Stimulated activated CD4-positive, alpha-beta T cell treated with anti-CD3 and anti-CD28 coated beads, Interleukin-1b, Interleukin-23, amount 100 ng/mL, for 48 hours (primary cell): ENCODE data around the gene WNK1.
A peak's percentile ranks its signal among the peaks of the same experiment; 100 is the strongest.
"Not testable (repeated sequence)": the region's sequence is repeated elsewhere in the genome, so short reads cannot be mapped to it uniquely, and the experiment has no call there.

Experiments
- DNase-seq: peaks from one replicate; pipeline ENCODE4 v3.0.0-alpha.2; 2020

WNK1 gene

GRCh38 chr12:779745-780734 is 27.7 kb downstream of the WNK1 start:
- no peak for DNase-seq

- DNase-seq: no peak
Measured at GRCh38 chr12:780750-781379, 28.5 kb downstream of the WNK1 start.

GRCh38 chr12:785706-786105 is 33.3 kb downstream of the WNK1 start:
- DNase-seq: no peak

GRCh38 chr12:788288-788687 is 35.9 kb downstream of the WNK1 start:
- no peak for DNase-seq

GRCh38 chr12:788762-789161 is 36.4 kb downstream of the WNK1 start:
- not testable (repeated sequence) for DNase-seq

GRCh38 chr12:789852-790563 is 37.6 kb downstream of the WNK1 start:
- DNase-seq: no peak

GRCh38 chr12:790608-791007 is 38.2 kb downstream of the WNK1 start:
- DNase-seq: no peak

GRCh38 chr12:793037-793436 is 40.7 kb downstream of the WNK1 start:
- no peak for DNase-seq

GRCh38 chr12:793711-794110 is 41.3 kb downstream of the WNK1 start:
- no peak for DNase-seq

GRCh38 chr12:795305-795704 is 42.9 kb downstream of the WNK1 start:
- peak; percentile 86 for DNase-seq

- DNase-seq: no peak
Measured at GRCh38 chr12:800401-800800, 48.0 kb downstream of the WNK1 start.

- DNase-seq: no peak
Measured at GRCh38 chr12:802242-803120, 50.1 kb downstream of the WNK1 start.

- no peak for DNase-seq
Measured at GRCh38 chr12:805022-805632, 52.7 kb downstream of the WNK1 start.

- no peak for DNase-seq
Measured at GRCh38 chr12:806200-806791, 53.9 kb downstream of the WNK1 start.

- no peak for DNase-seq
Measured at GRCh38 chr12:807041-807735, 54.8 kb downstream of the WNK1 start.

GRCh38 chr12:810116-810515 is 57.7 kb downstream of the WNK1 start:
- DNase-seq: no peak

GRCh38 chr12:810671-811415 is 58.5 kb downstream of the WNK1 start:
- DNase-seq: peak; percentile 72

- DNase-seq: no peak
Measured at GRCh38 chr12:812950-813349, 60.6 kb downstream of the WNK1 start.

GRCh38 chr12:817456-817855 is 65.1 kb downstream of the WNK1 start:
- not testable (repeated sequence) for DNase-seq

GRCh38 chr12:817941-818600 is 65.7 kb downstream of the WNK1 start:
- no peak for DNase-seq
